Heart left ventricle (tissue), 16 donors: ENCODE results near the gene EFHD1. TPM values are rescaled to one million over a fixed set of nuclear protein-coding genes. Genes with fewer than 3 reads are reported as not detected.

ENCODE experiments used
- ATAC-seq, 4 donors: fragments of 200-7000 bp; cut with Tn5 transposase; one replicate each; pipeline ENCODE4 v1.9.1; 2020 to 2022; ENCODE audit warnings: moderate library complexity in 4 of 4, mild to moderate bottlenecking in 3 of 4, moderate number of reproducible peaks in 1 of 4
- DNase-seq, 5 donors: peaks; one replicate each; pipeline ENCODE4 v3.0.0-alpha.2; 2020
- H3K27ac ChIP-seq, 12 donors: fragments of 200-600 bp; sonication (generic) in 4 of 12; one replicate each; pipeline versions ENCODE4 v1.5.0 to v1.8.0; 2016 to 2022; ENCODE audit warnings: mild to moderate bottlenecking in 2 of 12
- H3K27me3 ChIP-seq, 9 donors: fragments of 200-600 bp; sonication (generic) in 2 of 9; one replicate each; pipeline versions ENCODE4 v1.5.1 to v1.8.0; 2016 to 2022; ENCODE audit warnings: mild to moderate bottlenecking in 3 of 9
- H3K36me3 ChIP-seq, 9 donors: fragments of 200-600 bp; sonication (generic) in 2 of 9; one replicate each; pipeline versions ENCODE4 v1.5.0 to v1.8.0; 2018 to 2022; ENCODE audit warnings: mild to moderate bottlenecking in 2 of 9
- H3K4me1 ChIP-seq, 12 donors: fragments of 200-600 bp; sonication (generic) in 4 of 12; one replicate each; pipeline versions ENCODE4 v1.5.0 to v1.8.0; 2016 to 2022; ENCODE audit warnings: mild to moderate bottlenecking in 3 of 12
- H3K4me3 ChIP-seq, 12 donors: fragments of 200-600 bp; sonication (generic) in 4 of 12; one replicate each; pipeline versions ENCODE4 v1.5.0 to v1.8.0; 2017 to 2022; ENCODE audit warnings: mild to moderate bottlenecking in 9 of 12, moderate library complexity in 4 of 12
- H3K9me3 ChIP-seq, 12 donors: fragments of 200-600 bp; sonication (generic) in 4 of 12; one replicate each; pipeline versions ENCODE4 v1.5.0 to v1.8.0; 2016 to 2022; ENCODE audit warnings: mild to moderate bottlenecking in 1 of 12
- CTCF ChIP-seq, 12 donors: fragments of 200-600 bp; sonication (generic) in 4 of 12; IDR thresholded peaks; one replicate each; pipeline versions ENCODE4 v1.5.0 to v1.8.0; 2018 to 2022; ENCODE audit warnings: antibody characterized with exemption in 12 of 12, mild to moderate bottlenecking in 5 of 12
- POLR2A ChIP-seq, 2 donors: fragments of 450-650 bp; IDR thresholded peaks; one replicate each; pipeline ENCODE4 v1.6.1; 2017; ENCODE audit warnings: antibody characterized with exemption in 2 of 2, mild to moderate bottlenecking in 2 of 2, moderate library complexity in 2 of 2
- WGBS, 4 donors: extraction: QIAGEN DNeasy Blood & Tissue Kit in 2 of 4; methylation state at CpG; one replicate each; pipeline versions ENCODE4 v1.1.5 to v1.1.7; 2013 to 2018; 5-methylcytosine and 5-hydroxymethylcytosine counted together
- intact Hi-C, 10 donors: fragments of 100-400 bp; cut with DNase I; formaldehyde crosslinking; loops; one replicate each; pipeline versions ENCODE4 v1.11.1 to v1.14.2; 2022
- polyA plus RNA-seq, 2 donors: library from polyadenylated mRNA; stranded (reverse); fragments of 200-250 nt; gene quantifications; one replicate each; pipeline ENCODE4 v1.2.3, GENCODE V29; 2013
- total RNA-seq, 9 donors: library from RNA; depleted of rRNA in 2 of 9; stranded (reverse); fragments of >200 nt in 2 of 9; fragmentation: NEBNext Ultra II Directional in 3 of 9; extraction: Animal tissue kit (Norgen Biotek cat#: 25700) in 3 of 9; gene quantifications; one replicate each; pipeline versions ENCODE4 v1.1.0 to v1.2.4, GENCODE V29; 2016 to 2023
- donor health status: ischemic (EF 13 %, LVEDD 7.1; RV severe dilation, severe dysfunction).
- donor health status: healthy with polysubstance abuse.
- donor health status: DM: no; HTN: yes; CAD: no.
- donor health status: DM: no; HTN: no; CAD: no.
- donor health status: ischemic (EF 25% LVEDD 6.9; RV normal size, moderate dysfunction).
- donor health status: ischemic (EF 25% LVEDD 5.7; RV mildly dilated, moderate dysfunction).
- donor health status: healthy.
- donor health status: DM: yes; HTN: yes; CAD: no.
- donor health status: ischemic (EF 35%, LVEDD 5.7; RV mildly dilated, moderate dysfunction).
- donor health status: nonischemic (EF 11% LVEDD 7.7; RV severe dilation, severe dysfunction).
- donor health status: DM: yes; HTN: yes; CAD: no.
- donor health status: PGD.
- donor health status: ischemic (EF 29% LVEDD 5.4; RV normal size, mild dysfunction).
- donor health status: nonischemic (EF 23%, LVEDD 6.1; RV moderate dilation, normal function).

EFHD1 gene
- total and polyA plus RNA-seq, 11 donors: 9.0 to 44.8 (median 20.7) TPM

- H3K36me3 ChIP-seq: peaks cover 0 to 47% (median 6%) of the 10 kb centered on the region in 9 donors
- TF ChIP-seq POLR2A (IDR thresholded peaks at IDR 0.05) (no peak), CTCF (IDR thresholded peaks at IDR 0.05) (no peak)
- no peaks in the 10 kb centered on the region for H3K27me3 ChIP-seq
- 81 to 88% (median 84%) methylated on average over 1 of the region's 1 CpG for WGBS, 4 donors
- no peak for DNase-seq
- no peak for ATAC-seq
- H3K27ac ChIP-seq: no peak overlapping the region
- H3K9me3 ChIP-seq: no peaks in the 10 kb centered on the region
- H3K4me3 ChIP-seq: no peak overlapping the region
- peaks cover 0 to 16% (median 2%) of the 10 kb centered on the region in 12 donors for H3K4me1 ChIP-seq
- intact Hi-C loops: no loop called here
Observed at GRCh38 chr2:232672588-232672987, 39.2 kb downstream of the EFHD1 start.

DNA sequence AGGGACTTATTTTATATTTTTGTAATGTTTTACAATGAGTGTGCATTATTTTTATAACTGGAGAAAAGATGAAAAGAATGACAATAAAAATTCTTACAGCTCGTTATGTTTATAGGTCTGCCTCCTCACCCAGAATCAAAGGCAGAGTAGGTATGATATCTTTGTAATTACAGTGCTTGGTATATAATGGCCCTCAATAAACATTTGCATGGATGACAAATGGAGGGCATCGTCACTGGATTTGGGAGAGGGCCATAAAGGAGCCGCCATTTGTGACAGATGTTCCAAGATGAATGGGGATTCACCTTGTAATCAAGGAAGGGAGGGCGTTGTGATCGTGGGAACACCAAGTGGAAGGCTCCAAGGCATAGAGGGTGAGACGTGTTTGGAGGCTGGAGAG is 41.1 kb downstream of the EFHD1 start:
- Histone ChIP-seq H3K27me3 (no peaks in the 10 kb centered on the region), H3K36me3 (peaks cover 0 to 63% (median 6%) of the 10 kb centered on the region in 9 donors), H3K9me3 (no peaks in the 10 kb centered on the region), H3K4me3 (no peak overlapping the region), H3K4me1 (peaks cover 0 to 3% (median 0%) of the 10 kb centered on the region in 12 donors), H3K27ac (no peak overlapping the region)
- ATAC-seq: no peak
- 85 to 88% (median 88%) methylated on average over 6 of the region's 6 CpGs for WGBS, 4 donors
- TF ChIP-seq POLR2A (IDR thresholded peaks at IDR 0.05) (no peak), CTCF (IDR thresholded peaks at IDR 0.05) (no peak)
- no peak for DNase-seq
- intact Hi-C loops: no loop called here

DNA sequence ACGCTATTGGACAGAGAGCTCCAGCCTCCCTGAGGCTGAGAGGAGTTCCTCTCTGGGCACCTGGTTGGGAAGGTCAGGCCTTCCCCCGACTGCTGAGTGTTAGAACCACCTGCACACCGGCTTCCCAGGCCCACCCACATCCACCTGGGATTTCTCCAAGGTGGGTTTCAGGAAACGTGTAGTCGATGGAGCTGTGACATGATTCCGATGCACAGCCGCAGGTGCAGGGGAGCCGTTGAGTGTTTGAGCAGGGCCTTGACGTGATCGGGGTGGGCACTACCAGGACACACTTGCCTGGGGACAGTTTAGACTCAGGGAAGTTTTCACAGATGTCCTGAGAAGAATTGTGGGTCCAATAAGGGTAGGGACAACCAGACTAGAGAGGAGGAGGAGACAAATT is 42.0 kb downstream of the EFHD1 start:
- Histone ChIP-seq H3K9me3 (no peaks in the 10 kb centered on the region), H3K36me3 (peaks cover 0 to 67% (median 6%) of the 10 kb centered on the region in 9 donors), H3K27ac (no peak overlapping the region), H3K27me3 (no peaks in the 10 kb centered on the region), H3K4me1 (peaks cover 0 to 3% (median 0%) of the 10 kb centered on the region in 12 donors), H3K4me3 (no peak overlapping the region)
- TF ChIP-seq POLR2A (IDR thresholded peaks at IDR 0.05) (no peak), CTCF (IDR thresholded peaks at IDR 0.05) (no peak)
- ATAC-seq (no peak), DNase-seq (no peak)
- 89 to 94% (median 92%) methylated on average over 10 of the region's 10 CpGs for WGBS, 4 donors
- intact Hi-C loops: no loop called here

GRCh38 chr2:232680006-232680405 is 46.6 kb downstream of the EFHD1 start:
- no peak for DNase-seq
- TF ChIP-seq POLR2A (IDR thresholded peaks at IDR 0.05): no peak
- TF ChIP-seq CTCF (IDR thresholded peaks at IDR 0.05): no peak

More at GRCh38 chr2:232680006-232680405, 46.6 kb downstream of the EFHD1 start:
- no peaks in the 10 kb centered on the region for H3K4me1 ChIP-seq
- H3K36me3 ChIP-seq: peaks cover 0 to 54% (median 7%) of the 10 kb centered on the region in 9 donors
- no peaks in the 10 kb centered on the region for H3K9me3 ChIP-seq
- H3K4me3 ChIP-seq: no peak overlapping the region
- no peak overlapping the region for H3K27ac ChIP-seq
- intact Hi-C loops: no loop called here
- WGBS, 4 donors: 87 to 92% (median 90%) methylated on average over 7 of the region's 7 CpGs
- no peak for ATAC-seq
- no peaks in the 10 kb centered on the region for H3K27me3 ChIP-seq
